Osteoblast (primary cell): Measurements from ENCODE around the gene SIRT5. TPM values are rescaled to one million over a fixed set of nuclear protein-coding genes. Genes with fewer than 3 reads are reported as not detected.
A peak's percentile ranks its signal among the peaks of the same experiment; 100 is the strongest.

Source experiments
- DNase-seq: peaks from one replicate; pipeline ENCODE4 v3.0.0; 2011; ENCODE audit warnings: low spot score, mixed read lengths; ENCODE audit not compliant: insufficient read length; ENCODE audit errors: missing footprints
- H2AFZ ChIP-seq: 2 replicates; pipeline ENCODE4 v1.6.0; 2011; ENCODE audit warnings: mild to moderate bottlenecking, low read length
- H3K27ac ChIP-seq: 2 replicates; pipeline ENCODE4 v1.5.1; 2011; ENCODE audit warnings: mild to moderate bottlenecking, low read depth, low read length, moderate library complexity
- H3K27me3 ChIP-seq: 2 replicates; pipeline ENCODE4 v1.6.0; 2012; ENCODE audit warnings: mild to moderate bottlenecking, control low read depth, inconsistent platforms, low read length, moderate library complexity; ENCODE audit not compliant: insufficient read depth
- H3K36me3 ChIP-seq: 2 replicates; pipeline ENCODE4 v1.5.1; 2011; ENCODE audit warnings: mild to moderate bottlenecking, low read length, control low read depth, moderate library complexity; ENCODE audit not compliant: insufficient read depth
- H3K4me1 ChIP-seq: 2 replicates; pipeline ENCODE4 v1.5.1; 2011; ENCODE audit warnings: mild to moderate bottlenecking, low read length, control low read depth, moderate library complexity; ENCODE audit not compliant: insufficient read depth
- H3K4me2 ChIP-seq: 2 replicates; pipeline ENCODE4 v1.6.0; 2011; ENCODE audit warnings: mild to moderate bottlenecking, low read length; ENCODE audit not compliant: insufficient read depth
- H3K4me3 ChIP-seq: fragments of 200-600 bp; sonication (generic); 3 replicates; pipeline ENCODE4 v1.5.1; 2012; ENCODE audit warnings: mild to moderate bottlenecking, low read length, inconsistent platforms; ENCODE audit not compliant: insufficient read depth
- H3K79me2 ChIP-seq: 2 replicates; pipeline ENCODE4 v1.6.0; 2012; ENCODE audit warnings: mild to moderate bottlenecking, low read length, control low read depth, inconsistent platforms; ENCODE audit not compliant: insufficient read depth
- H3K9me3 ChIP-seq: 2 replicates; pipeline ENCODE4 v1.5.1; 2011; ENCODE audit warnings: low read depth, low read length, control low read depth
- H4K20me1 ChIP-seq: 2 replicates; pipeline ENCODE4 v1.6.0; 2012; ENCODE audit warnings: mild to moderate bottlenecking, low read length, control low read depth; ENCODE audit not compliant: insufficient read depth
- total RNA-seq: library from RNA; depleted of rRNA; stranded (reverse); fragments of >200 nt; gene quantifications from 2 replicates; pipeline ENCODE4 v1.2.3, GENCODE V29; 2012
- TF ChIP-seq, protein P1 (sequence below): IDR thresholded peaks from 2 replicates; pipeline ENCODE4 v1.5.1; 2011; ENCODE audit warnings: mild to moderate bottlenecking, low read depth, low read length, moderate library complexity; ENCODE audit errors: extremely low read depth

SIRT5 gene
- total RNA-seq, 1 donor: 9.0 TPM

DNA sequence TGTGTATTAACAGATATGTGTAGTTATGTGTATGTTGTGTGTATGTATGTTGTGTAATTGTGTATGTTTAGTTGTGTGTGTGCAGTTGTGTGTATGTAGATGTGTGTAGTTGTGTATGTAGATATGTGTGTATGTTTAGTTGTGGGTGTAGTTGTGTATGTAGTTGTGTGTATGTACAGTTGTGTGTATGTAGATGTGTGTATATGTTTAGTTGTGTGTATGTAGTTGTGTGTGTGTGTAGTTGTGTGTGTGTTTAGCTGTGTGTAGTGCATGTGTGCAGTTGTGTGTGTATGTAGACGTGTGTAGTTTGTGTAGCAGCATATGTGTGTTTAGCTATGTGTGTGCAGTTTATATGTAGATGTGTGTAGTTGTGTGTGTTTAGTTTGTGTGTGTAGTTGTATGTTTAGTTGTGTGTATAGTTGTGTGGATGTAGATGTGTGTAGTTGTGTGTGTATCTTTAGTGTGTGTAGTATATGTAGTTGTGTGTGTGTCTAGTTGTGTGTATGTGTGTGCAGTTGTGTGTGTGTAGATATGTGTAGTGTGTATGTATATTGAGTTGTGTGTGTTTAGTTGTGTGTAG lies 16.3 kb downstream of the SIRT5 start:
- H3K27me3 ChIP-seq: no peaks in the 10 kb centered on the region
- TF ChIP-seq, protein P1, sequence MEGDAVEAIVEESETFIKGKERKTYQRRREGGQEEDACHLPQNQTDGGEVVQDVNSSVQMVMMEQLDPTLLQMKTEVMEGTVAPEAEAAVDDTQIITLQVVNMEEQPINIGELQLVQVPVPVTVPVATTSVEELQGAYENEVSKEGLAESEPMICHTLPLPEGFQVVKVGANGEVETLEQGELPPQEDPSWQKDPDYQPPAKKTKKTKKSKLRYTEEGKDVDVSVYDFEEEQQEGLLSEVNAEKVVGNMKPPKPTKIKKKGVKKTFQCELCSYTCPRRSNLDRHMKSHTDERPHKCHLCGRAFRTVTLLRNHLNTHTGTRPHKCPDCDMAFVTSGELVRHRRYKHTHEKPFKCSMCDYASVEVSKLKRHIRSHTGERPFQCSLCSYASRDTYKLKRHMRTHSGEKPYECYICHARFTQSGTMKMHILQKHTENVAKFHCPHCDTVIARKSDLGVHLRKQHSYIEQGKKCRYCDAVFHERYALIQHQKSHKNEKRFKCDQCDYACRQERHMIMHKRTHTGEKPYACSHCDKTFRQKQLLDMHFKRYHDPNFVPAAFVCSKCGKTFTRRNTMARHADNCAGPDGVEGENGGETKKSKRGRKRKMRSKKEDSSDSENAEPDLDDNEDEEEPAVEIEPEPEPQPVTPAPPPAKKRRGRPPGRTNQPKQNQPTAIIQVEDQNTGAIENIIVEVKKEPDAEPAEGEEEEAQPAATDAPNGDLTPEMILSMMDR: no peak
- H3K9me3 ChIP-seq: no peaks in the 10 kb centered on the region
- no peak for DNase-seq
- no peak overlapping the region for H3K4me3 ChIP-seq
- H3K79me2 ChIP-seq: no peaks in the 10 kb centered on the region
- peaks cover 15% of the 10 kb centered on the region for H3K36me3 ChIP-seq
- H3K4me1 ChIP-seq: peaks cover 4% of the 10 kb centered on the region
- H3K27ac ChIP-seq: no peak overlapping the region
- H4K20me1 ChIP-seq: no peaks in the 10 kb centered on the region
- H3K4me2 ChIP-seq: no peak overlapping the region
- H2AFZ ChIP-seq: no peak overlapping the region

DNA sequence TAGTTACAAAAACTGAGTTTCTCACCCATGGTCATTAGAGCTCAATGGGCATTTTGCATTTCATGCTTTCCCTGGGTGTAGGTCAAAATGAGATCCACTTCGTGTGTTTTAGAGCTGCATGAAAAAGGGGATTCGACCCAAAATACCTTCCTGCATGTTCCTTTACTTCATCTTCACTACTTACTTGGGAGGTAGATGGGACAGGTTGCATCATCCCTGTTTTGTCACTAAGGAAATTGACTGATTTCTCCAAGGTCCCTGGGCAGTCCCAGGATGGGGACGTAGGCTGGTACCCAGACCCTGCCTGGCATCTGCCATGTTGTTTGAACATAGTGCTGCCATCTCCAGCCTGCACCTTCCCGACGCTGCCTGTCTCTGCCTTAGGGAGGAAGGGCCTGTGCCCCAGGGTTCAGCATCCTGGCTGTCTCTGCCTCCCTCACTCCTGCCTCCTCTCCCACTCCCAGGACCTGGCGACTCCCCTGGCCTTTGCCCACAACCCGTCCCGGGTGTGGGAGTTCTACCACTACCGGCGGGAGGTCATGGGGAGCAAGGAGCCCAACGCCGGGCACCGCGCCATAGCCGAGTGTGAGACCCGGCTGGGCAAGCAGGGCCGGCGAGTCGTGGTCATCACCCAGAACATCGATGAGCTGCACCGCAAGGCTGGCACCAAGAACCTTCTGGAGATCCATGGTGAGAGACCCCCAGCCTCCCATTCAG lies 17.0 kb downstream of the SIRT5 start:
- Histone ChIP-seq H4K20me1 (no peaks in the 10 kb centered on the region), H3K4me2 (no peak overlapping the region), H3K4me1 (peaks cover 4% of the 10 kb centered on the region), H3K27ac (no peak overlapping the region), H3K79me2 (no peaks in the 10 kb centered on the region), H2AFZ (no peak overlapping the region), H3K27me3 (no peaks in the 10 kb centered on the region), H3K36me3 (peaks cover 16% of the 10 kb centered on the region), H3K4me3 (no peak overlapping the region), H3K9me3 (no peaks in the 10 kb centered on the region)
- TF ChIP-seq, protein P1: no peak
- no peak for DNase-seq

GRCh38 chr6:13593103-13593502 lies 18.7 kb downstream of the SIRT5 start:
- TF ChIP-seq, protein P1: no peak
- Histone ChIP-seq H4K20me1 (no peaks in the 10 kb centered on the region), H3K9me3 (no peaks in the 10 kb centered on the region), H2AFZ (no peak overlapping the region), H3K4me2 (no peak overlapping the region), H3K4me1 (no peaks in the 10 kb centered on the region), H3K79me2 (no peaks in the 10 kb centered on the region), H3K36me3 (peaks cover 16% of the 10 kb centered on the region), H3K4me3 (no peak overlapping the region), H3K27ac (no peak overlapping the region), H3K27me3 (no peaks in the 10 kb centered on the region)
- DNase-seq: no peak

GRCh38 chr6:13593720-13594119 lies 19.3 kb downstream of the SIRT5 start:
- Histone ChIP-seq H3K4me2 (no peak overlapping the region), H3K27me3 (no peaks in the 10 kb centered on the region), H3K36me3 (peaks cover 10% of the 10 kb centered on the region), H3K27ac (peak overlapping the region; percentile 50), H4K20me1 (no peaks in the 10 kb centered on the region), H3K9me3 (no peaks in the 10 kb centered on the region), H2AFZ (no peak overlapping the region), H3K79me2 (no peaks in the 10 kb centered on the region), H3K4me3 (no peak overlapping the region), H3K4me1 (no peaks in the 10 kb centered on the region)
- TF ChIP-seq, protein P1: no peak
- DNase-seq: peak; percentile 88
